GM23338 (cell line): Measurements from ENCODE around the gene LMF1. TPM values are rescaled to one million over a fixed set of nuclear protein-coding genes. Genes with fewer than 3 reads are reported as not detected.

Source experiments
- ATAC-seq: fragments of 200-7000 bp; cut with Tn5 transposase; 3 replicates; pipeline ENCODE4 v1.9.1; 2020
- DNase-seq: peaks from one replicate; pipeline ENCODE4 v3.0.0-alpha.2; 2015; ENCODE audit warnings: low spot score
- H2AFZ ChIP-seq: fragments of 200-600 bp; sonication (generic); 2 replicates; pipeline ENCODE4 v1.8.0; 2016; ENCODE audit warnings: antibody characterized with exemption, mild to moderate bottlenecking, moderate library complexity
- H3F3A ChIP-seq: fragments of 200-600 bp; sonication (generic); replicated peaks from 2 replicates; pipeline ENCODE4 v1.8.0; 2017; ENCODE audit warnings: antibody characterized with exemption, mixed run types, low read depth
- H3K27ac ChIP-seq: fragments of 200-600 bp; sonication (generic); 2 replicates; pipeline ENCODE4 v1.6.1; 2016; ENCODE audit warnings: low read depth
- H3K27me3 ChIP-seq: fragments of 200-600 bp; sonication (generic); 2 replicates; pipeline ENCODE4 v1.8.0; 2016; ENCODE audit warnings: mild to moderate bottlenecking, mixed run types, moderate library complexity; ENCODE audit not compliant: insufficient read depth
- H3K36me3 ChIP-seq: fragments of 200-600 bp; sonication (generic); 2 replicates; pipeline ENCODE4 v1.8.0; 2016; ENCODE audit warnings: mild to moderate bottlenecking; ENCODE audit not compliant: insufficient read depth
- H3K4me1 ChIP-seq: fragments of 200-600 bp; sonication (generic); 2 replicates; pipeline ENCODE4 v1.8.0; 2016; ENCODE audit warnings: mild to moderate bottlenecking, moderate library complexity; ENCODE audit not compliant: insufficient read depth
- H3K4me2 ChIP-seq: fragments of 200-600 bp; sonication (generic); 2 replicates; pipeline ENCODE4 v1.7.1; 2017; ENCODE audit warnings: mixed run types
- H3K4me3 ChIP-seq: fragments of 200-600 bp; sonication (generic); 2 replicates; pipeline ENCODE4 v1.6.1; 2016; ENCODE audit warnings: mixed run types
- H3K79me2 ChIP-seq: fragments of 200-600 bp; sonication (generic); replicated peaks from 2 replicates; pipeline ENCODE4 v1.8.0; 2017; ENCODE audit warnings: mild to moderate bottlenecking; ENCODE audit not compliant: insufficient read depth
- H3K9me2 ChIP-seq: fragments of 200-600 bp; sonication (generic); 2 replicates; pipeline ENCODE4 v1.8.0; 2017; ENCODE audit not compliant: insufficient read depth
- H4K20me1 ChIP-seq: fragments of 200-600 bp; sonication (generic); replicated peaks from 2 replicates; pipeline ENCODE4 v1.8.0; 2017; ENCODE audit warnings: mild to moderate bottlenecking; ENCODE audit not compliant: insufficient read depth
- H3K27ac Mint-ChIP-seq: 2 replicates; pipeline ENCODE4 v1.8.0; 2020; ENCODE audit warnings: inconsistent platforms, mild to moderate bottlenecking, moderate library complexity, mixed read lengths
- H3K27me3 Mint-ChIP-seq: 3 replicates; pipeline ENCODE4 v1.8.0; 2022; ENCODE audit warnings: low read depth, mild to moderate bottlenecking, moderate library complexity, mixed read lengths, inconsistent platforms; ENCODE audit not compliant: insufficient read depth, poor library complexity
- H3K36me3 Mint-ChIP-seq: 3 replicates; pipeline ENCODE4 v1.8.0; 2021; ENCODE audit warnings: low read depth, mild to moderate bottlenecking, inconsistent platforms, moderate library complexity, mixed read lengths
- H3K4me1 Mint-ChIP-seq: 3 replicates; pipeline ENCODE4 v1.8.0; 2020; ENCODE audit warnings: mild to moderate bottlenecking, inconsistent platforms, mixed read lengths
- H3K4me3 Mint-ChIP-seq: 3 replicates; pipeline ENCODE4 v1.8.0; 2021; ENCODE audit warnings: moderate library complexity, mild to moderate bottlenecking, inconsistent platforms, mixed read lengths
- H3K9me3 Mint-ChIP-seq: 3 replicates; pipeline ENCODE4 v1.8.0; 2020; ENCODE audit warnings: moderate library complexity, mild to moderate bottlenecking, inconsistent platforms, mixed read lengths
- CREB1 ChIP-seq: fragments of 250-450 bp; sonication (Bioruptor Pico); IDR thresholded peaks from 2 replicates; pipeline ENCODE4 v1.5.0; 2020; ENCODE audit warnings: low read depth, mild to moderate bottlenecking, moderate library complexity
- CTCF ChIP-seq, 2 experiments: fragments of 200-600 bp in 1 of 2; sonication (generic) in 1 of 2; conservative IDR thresholded peaks; 2 replicates each; pipeline versions ENCODE4 v1.5.1 to v1.6.1; 2016 to 2017; ENCODE audit warnings: antibody characterized with exemption in 2 of 2, low read depth in 2 of 2, mild to moderate bottlenecking in 2 of 2, moderate library complexity in 1 of 2
- ETS1 ChIP-seq: IDR thresholded peaks from 2 replicates; pipeline ENCODE4 v1.6.1; 2016; ENCODE audit warnings: antibody characterized with exemption
- POLR2AphosphoS5 ChIP-seq: IDR thresholded peaks from 2 replicates; pipeline ENCODE4 v1.6.1; 2016; ENCODE audit warnings: antibody characterized with exemption, low read depth
- REST ChIP-seq: IDR thresholded peaks from one replicate; pipeline ENCODE4 v1.6.1; 2018; ENCODE audit warnings: antibody characterized with exemption; ENCODE audit not compliant: unreplicated experiment
- STAT1 ChIP-seq: IDR thresholded peaks from one replicate; pipeline ENCODE4 v1.6.1; 2016; ENCODE audit warnings: antibody characterized with exemption; ENCODE audit not compliant: unreplicated experiment
- ZNF114 ChIP-seq: fragments of 250-450 bp; sonication (Bioruptor Pico); IDR thresholded peaks from 2 replicates; pipeline ENCODE4 v1.5.0; 2020; ENCODE audit warnings: mild to moderate bottlenecking, moderate library complexity
- ZNF331 ChIP-seq: fragments of 250-450 bp; sonication (Bioruptor Pico); IDR thresholded peaks from 2 replicates; pipeline ENCODE4 v1.5.0; 2020; ENCODE audit warnings: low read depth, mild to moderate bottlenecking, moderate library complexity
- ZNF462 ChIP-seq: fragments of 250-450 bp; sonication (Bioruptor Pico); IDR thresholded peaks from 2 replicates; pipeline ENCODE4 v1.5.0; 2020; ENCODE audit warnings: mild to moderate bottlenecking, moderate library complexity
- polyA plus RNA-seq: library from polyadenylated mRNA; unstranded; fragments of >200 nt; fragmentation: Nextera tagmentation; extraction: Ambion mirVana; gene quantifications from 2 replicates; pipeline ENCODE4 v1.2.1, GENCODE V29; 2016
- total RNA-seq: library from RNA; depleted of rRNA; stranded (reverse); fragments of >200 nt; shearing (Covaris generic); gene quantifications from 2 replicates; pipeline ENCODE4 v1.2.3, GENCODE V29; 2014

Gene LMF1
- total and polyA plus RNA-seq, 2 experiments from 2014 or later, result 4.2 to 10.1 TPM

GRCh38 chr16:998615-999014, 27.8 kb upstream of the LMF1 start:
- no peaks in the 10 kb centered on the region for H3K9me2 ChIP-seq
- H3K36me3 Mint-ChIP-seq, result peaks cover 8% of the 10 kb centered on the region; the same call in 1 of the 3 replicates

More at GRCh38 chr16:998615-999014, 27.8 kb upstream of the LMF1 start:
- H3K27ac ChIP-seq, result no peak overlapping the region
- H3F3A ChIP-seq, result no peaks in the 10 kb centered on the region
- ATAC-seq (no peak), DNase-seq (no peak)
- H3K36me3 ChIP-seq, result no peaks in the 10 kb centered on the region
- no peak for TF ChIP-seq ZNF114 (CRISPR knock-in tag)
- TF ChIP-seq ZNF462, result no peak
- no peak for TF ChIP-seq REST
- no peak for TF ChIP-seq ZNF331 (CRISPR knock-in tag)
- no peak for TF ChIP-seq STAT1
- no peak for TF ChIP-seq CREB1
- TF ChIP-seq POLR2AphosphoS5, result no peak
- TF ChIP-seq ETS1, result no peak
- no peak for TF ChIP-seq CTCF (conservative IDR thresholded peaks at IDR 0.05; ENCODE audit: low read depth in 2 of 2)
- peaks cover 12% of the 10 kb centered on the region for H3K4me1 Mint-ChIP-seq
- H3K27me3 Mint-ChIP-seq, result peaks cover 10% of the 10 kb centered on the region
- H3K79me2 ChIP-seq, result no peaks in the 10 kb centered on the region
- H3K4me3 ChIP-seq, result no peak overlapping the region
- H3K27ac Mint-ChIP-seq, result no peak overlapping the region
- no peak overlapping the region for H3K4me3 Mint-ChIP-seq
- no peaks in the 10 kb centered on the region for H3K27me3 ChIP-seq
- no peak overlapping the region for H3K4me2 ChIP-seq
- H4K20me1 ChIP-seq, result no peaks in the 10 kb centered on the region
- H3K9me3 Mint-ChIP-seq, result peaks cover 25% of the 10 kb centered on the region; the same call in 2 of the 3 replicates
- no peak overlapping the region for H2AFZ ChIP-seq
- H3K4me1 ChIP-seq, result no peaks in the 10 kb centered on the region
